ENCODE results near the gene PML.

DNA sequence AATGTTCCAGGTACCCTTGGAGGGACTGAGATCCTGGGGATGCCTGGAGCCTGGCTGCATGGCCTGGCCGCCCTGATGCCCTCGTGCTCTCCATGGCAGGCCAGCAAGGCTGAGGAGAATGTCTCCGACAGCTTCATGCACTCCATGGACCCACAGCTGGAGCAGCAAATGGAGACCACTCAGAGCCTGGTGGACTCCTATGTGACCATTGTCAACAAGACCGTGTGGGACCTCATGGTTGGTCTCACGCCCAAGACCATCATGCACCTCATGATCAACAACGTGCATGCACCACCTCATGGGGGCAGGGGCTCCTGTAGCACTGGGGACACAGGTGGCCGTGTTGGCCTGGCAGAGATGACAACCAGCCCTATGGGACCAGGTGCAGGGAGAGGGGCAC, 68.2 kb downstream of the PML start:
- TF ChIP-seq, protein P1, sequence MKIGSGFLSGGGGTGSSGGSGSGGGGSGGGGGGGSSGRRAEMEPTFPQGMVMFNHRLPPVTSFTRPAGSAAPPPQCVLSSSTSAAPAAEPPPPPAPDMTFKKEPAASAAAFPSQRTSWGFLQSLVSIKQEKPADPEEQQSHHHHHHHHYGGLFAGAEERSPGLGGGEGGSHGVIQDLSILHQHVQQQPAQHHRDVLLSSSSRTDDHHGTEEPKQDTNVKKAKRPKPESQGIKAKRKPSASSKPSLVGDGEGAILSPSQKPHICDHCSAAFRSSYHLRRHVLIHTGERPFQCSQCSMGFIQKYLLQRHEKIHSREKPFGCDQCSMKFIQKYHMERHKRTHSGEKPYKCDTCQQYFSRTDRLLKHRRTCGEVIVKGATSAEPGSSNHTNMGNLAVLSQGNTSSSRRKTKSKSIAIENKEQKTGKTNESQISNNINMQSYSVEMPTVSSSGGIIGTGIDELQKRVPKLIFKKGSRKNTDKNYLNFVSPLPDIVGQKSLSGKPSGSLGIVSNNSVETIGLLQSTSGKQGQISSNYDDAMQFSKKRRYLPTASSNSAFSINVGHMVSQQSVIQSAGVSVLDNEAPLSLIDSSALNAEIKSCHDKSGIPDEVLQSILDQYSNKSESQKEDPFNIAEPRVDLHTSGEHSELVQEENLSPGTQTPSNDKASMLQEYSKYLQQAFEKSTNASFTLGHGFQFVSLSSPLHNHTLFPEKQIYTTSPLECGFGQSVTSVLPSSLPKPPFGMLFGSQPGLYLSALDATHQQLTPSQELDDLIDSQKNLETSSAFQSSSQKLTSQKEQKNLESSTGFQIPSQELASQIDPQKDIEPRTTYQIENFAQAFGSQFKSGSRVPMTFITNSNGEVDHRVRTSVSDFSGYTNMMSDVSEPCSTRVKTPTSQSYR (CRISPR knock-in tag; IDR thresholded peaks at IDR 0.05) = no peak
- TF ChIP-seq, protein P2, sequence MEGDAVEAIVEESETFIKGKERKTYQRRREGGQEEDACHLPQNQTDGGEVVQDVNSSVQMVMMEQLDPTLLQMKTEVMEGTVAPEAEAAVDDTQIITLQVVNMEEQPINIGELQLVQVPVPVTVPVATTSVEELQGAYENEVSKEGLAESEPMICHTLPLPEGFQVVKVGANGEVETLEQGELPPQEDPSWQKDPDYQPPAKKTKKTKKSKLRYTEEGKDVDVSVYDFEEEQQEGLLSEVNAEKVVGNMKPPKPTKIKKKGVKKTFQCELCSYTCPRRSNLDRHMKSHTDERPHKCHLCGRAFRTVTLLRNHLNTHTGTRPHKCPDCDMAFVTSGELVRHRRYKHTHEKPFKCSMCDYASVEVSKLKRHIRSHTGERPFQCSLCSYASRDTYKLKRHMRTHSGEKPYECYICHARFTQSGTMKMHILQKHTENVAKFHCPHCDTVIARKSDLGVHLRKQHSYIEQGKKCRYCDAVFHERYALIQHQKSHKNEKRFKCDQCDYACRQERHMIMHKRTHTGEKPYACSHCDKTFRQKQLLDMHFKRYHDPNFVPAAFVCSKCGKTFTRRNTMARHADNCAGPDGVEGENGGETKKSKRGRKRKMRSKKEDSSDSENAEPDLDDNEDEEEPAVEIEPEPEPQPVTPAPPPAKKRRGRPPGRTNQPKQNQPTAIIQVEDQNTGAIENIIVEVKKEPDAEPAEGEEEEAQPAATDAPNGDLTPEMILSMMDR (IDR thresholded peaks at IDR 0.05) = no peak
- no peak for TF ChIP-seq ZNF219 (CRISPR knock-in tag; IDR thresholded peaks at IDR 0.05; ENCODE audit: borderline replicate concordance)
- TF ChIP-seq ATF2 (CRISPR knock-in tag; IDR thresholded peaks at IDR 0.05; ENCODE audit: borderline replicate concordance, low read depth) = no peak
- no peak for TF ChIP-seq FOXP4 (CRISPR knock-in tag; IDR thresholded peaks at IDR 0.05)
- no peak for TF ChIP-seq AFF4 (CRISPR knock-in tag; IDR thresholded peaks at IDR 0.05; ENCODE audit: borderline replicate concordance)
- TF ChIP-seq FOXP1 (CRISPR knock-in tag; IDR thresholded peaks at IDR 0.05; ENCODE audit: borderline replicate concordance) = no peak
- TF ChIP-seq ZBTB21 (CRISPR knock-in tag; IDR thresholded peaks at IDR 0.05; ENCODE audit: borderline replicate concordance) = no peak
- TF ChIP-seq, protein P3, sequence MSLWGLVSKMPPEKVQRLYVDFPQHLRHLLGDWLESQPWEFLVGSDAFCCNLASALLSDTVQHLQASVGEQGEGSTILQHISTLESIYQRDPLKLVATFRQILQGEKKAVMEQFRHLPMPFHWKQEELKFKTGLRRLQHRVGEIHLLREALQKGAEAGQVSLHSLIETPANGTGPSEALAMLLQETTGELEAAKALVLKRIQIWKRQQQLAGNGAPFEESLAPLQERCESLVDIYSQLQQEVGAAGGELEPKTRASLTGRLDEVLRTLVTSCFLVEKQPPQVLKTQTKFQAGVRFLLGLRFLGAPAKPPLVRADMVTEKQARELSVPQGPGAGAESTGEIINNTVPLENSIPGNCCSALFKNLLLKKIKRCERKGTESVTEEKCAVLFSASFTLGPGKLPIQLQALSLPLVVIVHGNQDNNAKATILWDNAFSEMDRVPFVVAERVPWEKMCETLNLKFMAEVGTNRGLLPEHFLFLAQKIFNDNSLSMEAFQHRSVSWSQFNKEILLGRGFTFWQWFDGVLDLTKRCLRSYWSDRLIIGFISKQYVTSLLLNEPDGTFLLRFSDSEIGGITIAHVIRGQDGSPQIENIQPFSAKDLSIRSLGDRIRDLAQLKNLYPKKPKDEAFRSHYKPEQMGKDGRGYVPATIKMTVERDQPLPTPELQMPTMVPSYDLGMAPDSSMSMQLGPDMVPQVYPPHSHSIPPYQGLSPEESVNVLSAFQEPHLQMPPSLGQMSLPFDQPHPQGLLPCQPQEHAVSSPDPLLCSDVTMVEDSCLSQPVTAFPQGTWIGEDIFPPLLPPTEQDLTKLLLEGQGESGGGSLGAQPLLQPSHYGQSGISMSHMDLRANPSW (CRISPR knock-in tag; conservative IDR thresholded peaks at IDR 0.05; ENCODE audit: low read depth) = no peak
- no peak for TF ChIP-seq GABPB1 (CRISPR knock-in tag; IDR thresholded peaks at IDR 0.05)
- TF ChIP-seq, protein P4, sequence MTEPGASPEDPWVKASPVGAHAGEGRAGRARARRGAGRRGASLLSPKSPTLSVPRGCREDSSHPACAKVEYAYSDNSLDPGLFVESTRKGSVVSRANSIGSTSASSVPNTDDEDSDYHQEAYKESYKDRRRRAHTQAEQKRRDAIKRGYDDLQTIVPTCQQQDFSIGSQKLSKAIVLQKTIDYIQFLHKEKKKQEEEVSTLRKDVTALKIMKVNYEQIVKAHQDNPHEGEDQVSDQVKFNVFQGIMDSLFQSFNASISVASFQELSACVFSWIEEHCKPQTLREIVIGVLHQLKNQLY (CRISPR knock-in tag; IDR thresholded peaks at IDR 0.05) = no peak
- TF ChIP-seq OVOL2 (CRISPR knock-in tag; IDR thresholded peaks at IDR 0.05; ENCODE audit: borderline replicate concordance) = no peak
- TF ChIP-seq, protein P5, sequence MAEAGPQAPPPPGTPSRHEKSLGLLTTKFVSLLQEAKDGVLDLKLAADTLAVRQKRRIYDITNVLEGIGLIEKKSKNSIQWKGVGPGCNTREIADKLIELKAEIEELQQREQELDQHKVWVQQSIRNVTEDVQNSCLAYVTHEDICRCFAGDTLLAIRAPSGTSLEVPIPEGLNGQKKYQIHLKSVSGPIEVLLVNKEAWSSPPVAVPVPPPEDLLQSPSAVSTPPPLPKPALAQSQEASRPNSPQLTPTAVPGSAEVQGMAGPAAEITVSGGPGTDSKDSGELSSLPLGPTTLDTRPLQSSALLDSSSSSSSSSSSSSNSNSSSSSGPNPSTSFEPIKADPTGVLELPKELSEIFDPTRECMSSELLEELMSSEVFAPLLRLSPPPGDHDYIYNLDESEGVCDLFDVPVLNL (CRISPR knock-in tag; IDR thresholded peaks at IDR 0.05; ENCODE audit: borderline replicate concordance, low read depth) = no peak
- no peak for TF ChIP-seq ZNF121 (CRISPR knock-in tag; IDR thresholded peaks at IDR 0.05)
